Measurements from ENCODE around the gene DOCK4.

The DOCK4 gene

GRCh38 chr7:112176241-112176640 lies 30.0 kb downstream of the DOCK4 start:
- TF ChIP-seq CTCF (IDR thresholded peaks at IDR 0.05; ENCODE audit: control insufficient read depth, insufficient read depth, low read depth, low read length, missing control alignments), result no peak
- no peak overlapping the region for H3K4me3 ChIP-seq (ENCODE audit: control insufficient read depth, low read depth, low read length)
- no peak for DNase-seq (ENCODE audit: low read depth)

- DNase-seq (ENCODE audit: low read depth), result no peak
- no peak overlapping the region for H3K4me3 ChIP-seq (ENCODE audit: control insufficient read depth, low read depth, low read length)
- TF ChIP-seq CTCF (IDR thresholded peaks at IDR 0.05; ENCODE audit: control insufficient read depth, insufficient read depth, low read depth, low read length, missing control alignments), result no peak
Measured at GRCh38 chr7:112174192-112174591, 32.0 kb downstream of the DOCK4 start.

GRCh38 chr7:112173568-112173905 lies 32.7 kb downstream of the DOCK4 start:
- DNase-seq (ENCODE audit: low read depth), result no peak
- TF ChIP-seq CTCF (IDR thresholded peaks at IDR 0.05; ENCODE audit: control insufficient read depth, insufficient read depth, low read depth, low read length, missing control alignments), result no peak
- no peak overlapping the region for H3K4me3 ChIP-seq (ENCODE audit: control insufficient read depth, low read depth, low read length)

GRCh38 chr7:112172870-112173567 lies 33.2 kb downstream of the DOCK4 start:
- no peak for DNase-seq (ENCODE audit: low read depth)
- no peak overlapping the region for H3K4me3 ChIP-seq (ENCODE audit: control insufficient read depth, low read depth, low read length)
- no peak for TF ChIP-seq CTCF (IDR thresholded peaks at IDR 0.05; ENCODE audit: control insufficient read depth, insufficient read depth, low read depth, low read length, missing control alignments)

- DNase-seq (ENCODE audit: low read depth), result no peak
- H3K4me3 ChIP-seq (ENCODE audit: control insufficient read depth, low read depth, low read length), result no peak overlapping the region
- no peak for TF ChIP-seq CTCF (IDR thresholded peaks at IDR 0.05; ENCODE audit: control insufficient read depth, insufficient read depth, low read depth, low read length, missing control alignments)
Measured at GRCh38 chr7:112171673-112172072, 34.5 kb downstream of the DOCK4 start.

- no peak overlapping the region for H3K4me3 ChIP-seq (ENCODE audit: control insufficient read depth, low read depth, low read length)
- no peak for TF ChIP-seq CTCF (IDR thresholded peaks at IDR 0.05; ENCODE audit: control insufficient read depth, insufficient read depth, low read depth, low read length, missing control alignments)
- DNase-seq (ENCODE audit: low read depth), result no peak
Measured at GRCh38 chr7:112168915-112169314, 37.3 kb downstream of the DOCK4 start.

GRCh38 chr7:112167147-112167546 lies 39.1 kb downstream of the DOCK4 start:
- no peak for DNase-seq (ENCODE audit: low read depth)
- TF ChIP-seq CTCF (IDR thresholded peaks at IDR 0.05; ENCODE audit: control insufficient read depth, insufficient read depth, low read depth, low read length, missing control alignments), result no peak
- H3K4me3 ChIP-seq (ENCODE audit: control insufficient read depth, low read depth, low read length), result no peak overlapping the region
